HepG2 (cell line): Measurements from ENCODE around the gene HSD11B2.

Experiments
- CHD2 ChIP-seq: IDR thresholded peaks from 2 replicates; pipeline ENCODE4 v1.6.1; 2011; ENCODE audit warnings: low read depth, low read length, improper control_type of control experiment
- CTCF ChIP-seq: sonication (generic); formaldehyde crosslinking; IDR thresholded peaks from 2 replicates; pipeline ENCODE4 v1.5.0; 2020; ENCODE audit warnings: mild to moderate bottlenecking, missing genetic modification reagents, moderate library complexity
- KDM1A ChIP-seq: IDR thresholded peaks from 2 replicates; pipeline ENCODE4 v1.6.1; 2016; ENCODE audit warnings: missing compliant biosample characterization
- KIAA2018 ChIP-seq: sonication (generic); formaldehyde crosslinking; IDR thresholded peaks from 2 replicates; pipeline ENCODE4 v1.5.0; 2020; ENCODE audit warnings: mild to moderate bottlenecking, missing genetic modification reagents, borderline replicate concordance
- POLR2A ChIP-seq, 2 experiments: IDR thresholded peaks; 2 replicates each; pipeline ENCODE4 v1.6.1; 2011; ENCODE audit warnings: low read depth in 2 of 2, low read length in 2 of 2, mild to moderate bottlenecking in 1 of 2, moderate library complexity in 1 of 2; ENCODE audit not compliant: insufficient read depth in 1 of 2
- SMARCC2 ChIP-seq: fragments of 450-650 bp; IDR thresholded peaks from 2 replicates; pipeline ENCODE4 v1.6.1; 2017; ENCODE audit warnings: antibody characterized with exemption, mild to moderate bottlenecking
- USF2 ChIP-seq, 2 experiments: sonication (generic) in 1 of 2; formaldehyde crosslinking in 1 of 2; IDR thresholded peaks; 2 replicates each; pipeline versions ENCODE4 v1.5.1 to v1.6.1; 2011 to 2020; ENCODE audit warnings: borderline replicate concordance in 1 of 2, low read depth in 1 of 2, low read length in 1 of 2, mild to moderate bottlenecking in 1 of 2, missing genetic modification reagents in 1 of 2, moderate library complexity in 1 of 2

DNA sequence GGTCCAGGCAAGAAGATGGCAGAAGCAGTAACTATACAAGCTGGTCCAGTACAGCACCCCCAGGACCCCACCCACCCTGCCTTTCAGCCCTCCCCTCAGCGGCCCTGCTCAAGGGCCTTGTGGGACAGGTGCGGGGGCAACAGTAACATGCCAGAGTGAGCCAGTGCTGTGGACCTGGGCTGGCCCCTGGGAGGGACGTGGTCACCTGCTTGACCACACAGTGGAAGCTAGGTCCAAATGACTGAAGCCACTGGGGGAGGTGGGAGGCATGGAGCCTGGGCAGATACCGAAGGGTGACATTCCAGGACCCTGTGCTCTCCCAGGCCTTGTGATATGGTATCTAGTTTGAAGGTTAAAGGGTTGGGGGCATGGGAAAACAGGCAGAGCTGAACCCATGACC lies 32.8 kb downstream of the HSD11B2 start:
- TF ChIP-seq POLR2A (IDR thresholded peaks at IDR 0.05; ENCODE audit: insufficient read depth in 1 of 2, low read depth in 2 of 2, low read length in 2 of 2) (no peak), KDM1A (no peak), KIAA2018 (no peak), SMARCC2 (no peak), CHD2 (no peak), CTCF (CRISPR knock-in tag) (no peak), USF2 (IDR thresholded peaks at IDR 0.05; ENCODE audit: low read depth, low read length) (no peak), USF2 (CRISPR knock-in tag; IDR thresholded peaks at IDR 0.05; ENCODE audit: borderline replicate concordance) (no peak)
